ENCODE results near the gene PLPP2. TPM values are rescaled to one million over a fixed set of nuclear protein-coding genes. Genes with fewer than 3 reads are reported as not detected.

PLPP2 gene
- total RNA-seq, 1 experiment from 2014 or later: 143 TPM

GRCh38 chr19:245457-245856, 45.7 kb downstream of the PLPP2 start:
- no peak overlapping the region for H3K27ac ChIP-seq
- BruUV-seq (replicated peaks): no TSS peak
- H3K27me3 ChIP-seq (ENCODE audit: insufficient read depth, low read depth): no peaks in the 10 kb centered on the region
- no peaks in the 10 kb centered on the region for H3K9me3 ChIP-seq (ENCODE audit: insufficient read depth, low read depth)
- no peaks in the 10 kb centered on the region for H3F3A ChIP-seq (ENCODE audit: insufficient read depth, low read depth)
- no peaks in the 10 kb centered on the region for H3K79me2 ChIP-seq (ENCODE audit: low read depth)
- no peaks in the 10 kb centered on the region for H3K9me2 ChIP-seq (ENCODE audit: insufficient read depth)
- H3K4me1 ChIP-seq (replicated peaks; ENCODE audit: insufficient read depth): no peaks in the 10 kb centered on the region
- TF ChIP-seq CTCF (conservative IDR thresholded peaks at IDR 0.05) (no peak), EZH2 (IDR thresholded peaks at IDR 0.05; ENCODE audit: low read depth) (no peak)
- no peaks in the 10 kb centered on the region for H4K20me1 ChIP-seq (ENCODE audit: insufficient read depth)
- ChIA-PET POLR2A (ENCODE audit: unreplicated experiment) (no interaction called here), CTCF (no interaction called here)
- DNase-seq: no peak
- H3K4me3 ChIP-seq: no peak overlapping the region
- H3K4me2 ChIP-seq: no peak overlapping the region
- no peaks in the 10 kb centered on the region for H3K36me3 ChIP-seq (ENCODE audit: low read depth)
- no peak overlapping the region for H2AFZ ChIP-seq
- intact Hi-C loops (cut with micrococcal nuclease; ENCODE audit: unreplicated experiment): no loop called here

Other genes starting within 250 kb of the PLPP2 start
- not detected in 2 replicates for gene OR4F17, start 184.3 kb downstream of the PLPP2 start, total RNA-seq (2021)
- 23.3 and 25.2 TPM in 2 replicates for gene MIER2, start 53.4 kb upstream of the PLPP2 start, total RNA-seq (2021)
- gene C2CD4C, start 117.7 kb upstream of the PLPP2 start, total RNA-seq (2021): 1.2 and 2.1 TPM in 2 replicates
- 0.70 and 0.73 TPM in 2 replicates for gene SHC2, start 169.6 kb upstream of the PLPP2 start, total RNA-seq (2021)
- gene MADCAM1, start 205.1 kb upstream of the PLPP2 start, total RNA-seq (2021): 1.1 and 1.7 TPM in 2 replicates
- gene TPGS1, start 216.1 kb upstream of the PLPP2 start, total RNA-seq (2021): 13.8 and 25.7 TPM in 2 replicates
- gene CDC34, start 240.4 kb upstream of the PLPP2 start, total RNA-seq (2021): 93.3 and 98.2 TPM in 2 replicates

Data from PC-9 (cell line).